ENCODE measurements around the gene PFN3.
A peak's percentile ranks its signal among the peaks of the same experiment; 100 is the strongest.
"Not testable (repeated sequence)": the region's sequence is repeated elsewhere in the genome, so short reads cannot be mapped to it uniquely, and the experiment has no call there.

The PFN3 gene

DNA sequence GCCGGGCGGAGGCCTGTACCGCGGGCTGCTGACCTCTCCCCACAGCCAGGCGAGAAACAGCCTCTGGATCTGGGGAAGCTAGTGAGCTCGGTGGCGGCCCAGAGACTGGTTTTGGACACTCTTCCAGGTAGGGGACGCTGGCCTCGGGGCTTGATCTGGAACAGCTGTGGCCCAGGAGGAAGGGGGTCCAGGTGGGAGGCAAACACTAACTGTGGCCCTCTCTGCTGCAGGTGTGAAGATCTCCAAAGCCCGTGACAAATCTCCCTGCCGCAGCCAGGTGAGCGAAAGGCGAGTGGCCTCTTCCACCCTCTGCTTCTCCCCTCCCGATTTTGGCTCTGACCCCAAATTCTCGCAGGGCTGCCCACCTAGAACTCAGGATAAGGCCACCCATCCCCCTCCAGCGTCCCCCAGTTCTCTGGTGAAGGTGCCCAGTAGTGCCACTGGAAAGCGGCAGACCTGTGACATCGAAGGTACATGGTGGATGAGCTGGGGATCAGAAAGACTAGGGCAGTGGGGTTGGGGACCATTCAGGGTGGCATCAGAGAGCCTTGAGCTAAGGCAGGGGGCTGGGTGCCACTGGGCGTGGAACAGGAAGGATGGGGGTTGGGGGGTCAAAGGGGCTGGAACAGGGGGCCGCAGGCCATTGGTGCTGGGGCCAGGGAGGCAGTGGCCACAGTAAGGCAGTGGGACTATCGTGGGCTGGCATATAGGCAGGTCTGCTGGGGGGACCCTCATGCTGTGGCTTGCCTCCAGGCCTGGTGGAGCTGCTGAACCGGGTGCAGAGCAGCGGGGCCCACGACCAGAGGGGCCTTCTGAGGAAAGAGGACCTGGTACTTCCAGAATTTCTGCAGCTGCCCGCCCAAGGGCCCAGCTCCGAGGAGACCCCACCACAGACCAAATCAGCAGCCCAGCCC lies 29.1 kb downstream of the PFN3 start:
- DNase-seq, result no peak

DNA sequence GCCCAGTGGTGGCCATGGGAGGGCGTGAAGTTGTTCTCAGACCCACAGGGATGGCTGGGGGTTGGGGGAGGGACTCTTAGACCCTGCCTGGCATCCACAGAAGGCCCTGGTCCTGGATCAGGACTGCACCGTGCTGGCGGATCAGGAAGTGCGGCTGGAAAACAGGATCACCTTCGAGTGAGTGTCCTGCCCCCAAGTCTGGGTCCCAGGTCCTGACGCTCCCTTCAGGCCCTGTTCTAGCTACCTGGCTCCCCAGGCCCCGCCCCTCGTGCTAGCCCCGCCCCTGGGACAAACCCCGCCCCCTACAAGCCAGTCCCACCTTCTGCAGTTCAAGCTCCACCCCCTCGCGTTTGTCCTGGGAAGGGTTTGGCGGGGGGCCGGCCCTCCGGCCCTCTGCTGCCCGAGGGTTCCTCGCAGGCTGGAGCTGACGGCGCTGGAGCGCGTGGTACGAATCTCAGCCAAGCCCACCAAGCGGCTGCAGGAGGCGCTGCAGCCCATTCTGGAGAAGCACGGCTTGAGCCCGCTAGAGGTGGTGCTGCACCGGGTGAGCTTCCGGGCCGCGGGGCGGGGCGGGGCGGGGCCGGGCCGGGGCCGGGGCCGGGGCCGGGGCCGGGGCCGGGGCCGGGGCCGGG lies 29.9 kb downstream of the PFN3 start:
- peak; percentile 88 for DNase-seq

DNA sequence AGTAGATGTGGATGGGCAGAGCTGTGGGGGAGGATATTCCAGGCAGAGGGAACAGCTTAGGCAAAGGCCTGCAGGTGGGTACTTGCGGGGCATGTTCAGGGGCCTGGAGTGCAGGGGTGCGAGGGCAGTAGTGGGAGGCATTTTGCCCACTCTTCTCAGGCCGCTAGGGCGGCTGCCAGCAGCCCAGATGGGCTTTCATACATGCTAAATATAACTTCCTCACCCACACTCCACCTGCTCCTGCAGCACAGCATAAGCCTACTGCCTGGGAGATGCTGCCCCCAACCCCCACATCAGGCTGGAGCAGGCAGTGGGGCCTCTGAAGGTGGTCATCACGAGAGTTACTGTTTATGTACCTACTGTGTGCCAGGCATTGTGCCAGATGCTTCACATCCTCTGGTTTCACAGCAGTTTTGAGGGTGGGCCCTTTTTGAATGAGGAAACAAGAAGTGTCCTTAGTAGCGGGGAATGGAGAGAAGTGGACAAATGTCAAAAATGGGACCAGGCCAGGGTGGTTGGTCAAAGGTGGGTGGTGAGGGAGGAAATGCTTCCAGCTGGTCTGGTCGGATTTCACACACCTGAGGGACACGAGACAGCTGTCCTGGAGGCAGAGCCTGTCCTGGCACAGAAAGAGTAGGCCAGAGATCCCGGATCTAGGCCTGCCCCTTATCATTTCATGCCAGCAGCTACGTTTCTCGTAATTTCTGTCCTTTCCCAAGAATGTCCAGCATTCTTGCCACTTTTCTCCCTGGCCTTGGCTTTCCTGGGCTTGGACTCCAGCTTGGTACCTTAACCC lies 30.6 kb downstream of the PFN3 start:
- DNase-seq, result no peak

DNA sequence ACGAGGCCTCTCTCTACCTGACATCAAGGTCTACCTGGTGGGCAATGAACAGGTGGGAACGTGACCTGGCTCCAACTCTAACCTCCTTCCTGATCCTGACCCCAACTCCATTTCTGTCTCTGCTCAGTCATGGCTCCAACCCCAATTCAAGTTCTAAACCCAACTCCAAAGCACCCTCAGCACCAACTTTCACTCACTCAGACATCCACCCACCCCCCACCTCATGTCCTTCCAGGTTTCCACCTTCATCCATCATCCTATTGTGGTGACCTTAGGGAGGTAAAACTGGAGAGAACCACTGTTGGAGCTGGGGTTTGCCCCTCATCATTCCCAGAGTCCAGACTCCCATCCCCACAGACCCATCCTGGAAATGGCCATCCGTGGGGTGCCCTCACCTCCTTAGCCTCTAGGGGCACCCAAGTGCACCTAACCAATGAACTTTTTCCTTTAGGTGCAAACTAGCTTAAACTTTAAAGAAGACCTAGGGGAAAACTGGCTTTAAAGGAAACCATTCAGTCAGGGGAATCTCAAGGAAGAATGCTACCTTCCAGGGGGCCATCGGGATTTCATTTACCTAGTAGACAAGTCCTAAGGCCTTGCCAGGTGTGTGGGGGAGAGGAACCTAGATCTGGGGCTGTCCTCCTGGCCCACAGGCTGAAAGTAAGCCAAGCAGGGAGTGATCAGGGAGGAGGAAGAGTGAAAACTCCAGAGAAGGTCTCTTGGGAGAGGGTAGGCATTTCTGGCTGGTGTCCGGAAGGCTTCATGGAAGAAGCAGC lies 31.4 kb downstream of the PFN3 start:
- DNase-seq, result peak; percentile 73

DNA sequence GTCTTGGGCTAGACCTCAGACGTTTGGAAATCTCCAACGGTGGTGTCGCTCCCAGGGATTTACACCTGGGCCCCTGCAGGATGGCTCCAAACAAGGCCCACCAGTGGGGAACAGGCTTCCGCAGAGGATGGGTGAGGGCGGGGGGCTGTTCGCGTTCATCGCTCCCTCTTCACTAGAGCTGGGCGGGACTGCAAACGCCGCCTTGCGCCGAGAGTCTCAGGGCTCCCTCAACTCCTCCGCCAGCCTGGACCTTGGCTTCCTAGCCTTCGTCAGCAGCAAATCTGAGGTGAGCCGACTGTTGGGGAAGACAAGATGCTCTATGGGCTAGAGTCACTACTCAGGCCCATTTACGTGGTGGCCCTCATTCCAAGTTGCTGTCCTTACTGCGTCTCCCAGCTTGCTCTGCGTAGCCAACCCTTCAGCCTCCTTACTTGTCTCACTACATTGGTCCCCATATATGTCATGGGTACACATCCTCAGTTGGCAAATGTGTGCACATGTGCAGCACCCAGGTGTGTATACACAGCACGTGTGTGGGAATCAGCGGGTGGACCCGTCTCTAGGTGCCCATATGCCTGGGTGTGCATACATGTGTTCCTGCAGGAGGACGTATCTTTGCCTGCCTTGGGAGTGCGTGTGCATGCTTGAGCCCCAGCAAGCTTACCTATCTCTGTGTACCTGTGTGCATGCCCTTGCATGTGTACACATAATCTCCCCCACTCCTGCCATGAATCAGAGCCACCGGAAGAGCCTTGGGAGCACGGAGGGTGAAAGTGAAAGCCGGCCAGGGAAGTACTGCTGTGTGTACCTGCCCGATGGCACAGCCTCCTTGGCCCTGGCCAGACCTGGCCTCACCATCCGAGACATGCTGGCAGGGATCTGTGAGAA lies 32.2 kb downstream of the PFN3 start:
- DNase-seq, result no peak

DNA sequence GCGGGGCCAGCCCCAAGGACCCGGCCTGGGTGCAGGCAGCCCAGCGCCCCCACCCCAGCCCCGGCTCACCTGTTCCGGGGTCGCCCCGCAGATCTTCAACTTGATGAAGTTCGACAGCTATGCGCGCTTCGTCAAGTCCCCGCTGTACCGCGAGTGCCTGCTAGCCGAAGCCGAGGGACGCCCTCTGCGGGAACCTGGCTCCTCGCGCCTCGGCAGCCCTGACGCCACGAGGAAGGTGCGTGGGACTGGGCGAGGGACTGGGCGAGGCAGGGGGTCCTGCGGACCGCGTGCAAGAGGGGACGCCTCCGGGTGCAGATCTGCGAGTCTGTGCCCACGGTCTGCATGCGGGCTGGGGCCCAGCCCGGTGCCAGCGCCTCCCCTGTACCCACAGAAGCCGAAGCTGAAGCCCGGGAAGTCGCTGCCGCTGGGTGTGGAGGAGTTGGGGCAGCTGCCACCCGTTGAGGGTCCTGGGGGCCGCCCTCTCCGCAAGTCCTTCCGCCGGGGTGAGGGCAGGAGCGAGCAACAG lies 33.1 kb downstream of the PFN3 start:
- no peak for DNase-seq

DNA sequence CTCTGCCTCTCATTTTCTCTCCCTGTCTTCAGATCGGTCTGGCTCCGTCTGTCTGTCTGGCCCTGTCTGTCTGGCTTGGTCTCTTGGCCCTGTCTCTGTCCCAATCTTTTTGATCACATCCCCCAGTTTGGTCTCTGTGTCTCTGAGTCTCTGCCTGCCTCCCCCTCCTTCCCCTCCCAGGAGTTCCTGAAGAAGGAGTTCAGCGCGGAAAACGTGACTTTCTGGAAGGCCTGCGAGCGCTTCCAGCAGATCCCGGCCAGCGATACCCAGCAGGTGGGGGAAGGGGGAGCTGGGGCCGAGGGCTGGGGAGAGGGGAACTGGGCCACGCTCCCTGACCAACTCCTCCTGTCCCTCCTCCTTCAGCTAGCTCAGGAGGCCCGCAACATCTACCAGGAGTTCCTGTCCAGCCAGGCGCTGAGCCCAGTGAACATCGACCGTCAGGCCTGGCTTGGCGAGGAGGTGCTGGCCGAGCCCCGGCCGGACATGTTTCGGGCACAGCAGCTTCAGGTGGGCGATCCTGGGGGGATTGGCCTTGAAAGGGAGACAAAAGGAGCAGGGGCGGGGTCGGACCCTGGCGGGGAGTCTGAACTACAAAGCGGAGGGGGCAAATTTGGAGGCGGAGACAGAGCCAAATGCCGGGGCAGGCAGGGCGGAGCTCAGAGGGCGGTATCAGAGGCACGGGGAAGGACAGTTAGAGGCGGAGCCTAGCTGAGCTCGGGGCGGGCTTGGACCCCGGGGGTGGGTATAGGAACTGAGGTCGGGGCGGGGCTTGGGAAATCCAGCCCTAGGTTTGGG lies 33.7 kb downstream of the PFN3 start:
- DNase-seq, result no peak

DNA sequence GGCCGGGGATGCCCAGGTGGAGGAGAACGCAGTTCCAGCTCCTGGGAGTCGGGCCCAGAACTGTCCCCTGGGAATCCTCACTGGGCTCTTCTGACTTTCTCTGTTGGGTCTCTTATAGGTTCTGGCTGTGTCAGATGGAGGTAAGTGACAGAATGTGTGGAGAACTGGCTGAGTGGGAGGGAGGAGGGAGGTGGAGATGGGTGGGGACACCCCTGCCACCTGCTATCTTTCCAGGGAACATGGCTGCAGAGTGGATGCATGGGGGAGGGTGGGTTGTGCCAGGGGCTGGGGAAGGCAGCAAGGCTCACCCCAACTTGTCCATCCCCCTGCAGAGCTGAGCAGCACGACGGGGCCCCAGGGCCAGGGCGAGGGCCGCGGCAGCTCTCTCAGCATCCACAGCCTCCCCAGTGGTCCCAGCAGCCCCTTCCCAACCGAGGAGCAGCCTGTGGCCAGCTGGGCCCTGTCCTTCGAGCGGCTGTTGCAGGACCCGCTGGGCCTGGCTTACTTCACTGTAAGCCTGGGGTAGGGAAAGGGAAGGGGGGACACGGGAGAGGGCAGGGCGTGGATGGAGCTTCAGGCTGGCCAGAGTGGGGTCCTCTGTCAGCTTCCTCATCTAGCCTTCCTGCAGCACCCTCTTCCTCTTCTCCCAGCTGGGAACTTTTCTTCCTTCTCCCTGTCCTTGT lies 34.5 kb downstream of the PFN3 start:
- DNase-seq, result no peak

DNA sequence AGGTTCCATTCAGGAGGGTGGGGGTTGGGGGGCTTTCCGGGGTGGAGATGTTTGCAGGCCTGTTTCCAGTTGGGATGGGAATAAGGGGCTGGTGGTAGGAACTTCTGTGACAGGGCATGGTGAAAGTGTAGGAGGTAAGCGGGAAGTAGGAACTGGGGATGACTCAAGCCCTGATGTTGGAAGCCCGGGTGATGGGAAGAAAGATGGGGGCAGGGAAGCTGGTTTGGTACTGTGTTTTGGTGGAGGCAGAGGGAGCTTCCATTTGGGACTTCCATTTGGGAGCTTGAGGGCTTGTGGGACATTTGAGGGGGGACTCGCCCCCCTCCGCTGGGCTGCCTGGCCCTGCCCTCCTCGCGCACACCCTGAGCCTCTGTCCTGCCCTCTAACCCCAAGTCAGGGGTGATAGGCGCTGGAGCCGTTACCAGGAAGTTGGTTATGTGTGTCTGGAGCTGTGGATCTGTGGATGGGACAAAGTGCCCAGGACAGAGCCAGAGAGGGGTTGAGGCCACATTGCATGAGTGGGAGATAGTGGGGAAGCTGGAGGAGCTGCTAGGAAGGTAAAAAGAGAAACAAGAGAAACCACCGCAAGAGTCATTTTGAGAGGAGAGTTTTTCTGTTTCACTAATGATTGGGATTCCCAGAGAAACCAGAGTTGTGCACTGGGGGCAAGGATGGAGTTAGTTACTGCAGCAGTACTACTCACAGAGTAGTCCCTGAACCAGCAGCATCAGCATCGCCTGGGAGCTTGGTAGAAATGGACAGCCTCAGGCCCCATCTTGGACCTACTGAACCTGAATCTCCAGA lies 36.1 kb downstream of the PFN3 start:
- no peak for DNase-seq

DNA sequence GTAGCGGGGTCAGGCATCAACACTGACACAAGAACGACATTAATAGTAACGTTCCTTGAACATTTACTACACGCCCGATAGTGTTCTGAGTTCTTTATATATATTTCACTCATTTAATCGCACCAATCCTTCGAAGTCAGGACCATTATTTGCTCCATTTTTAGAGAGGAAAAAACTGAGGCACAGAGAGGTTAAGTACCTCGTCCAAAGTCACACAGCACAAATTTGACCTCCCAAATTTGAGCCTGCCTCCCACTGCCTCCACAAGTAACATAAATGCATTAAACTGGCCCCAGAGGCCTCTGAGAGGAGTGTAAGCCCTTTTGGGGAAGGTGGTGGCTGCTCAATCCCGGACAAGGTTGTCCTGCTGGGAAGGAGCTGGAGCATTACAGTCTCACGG lies 36.9 kb downstream of the PFN3 start:
- DNase-seq, result no peak

DNA sequence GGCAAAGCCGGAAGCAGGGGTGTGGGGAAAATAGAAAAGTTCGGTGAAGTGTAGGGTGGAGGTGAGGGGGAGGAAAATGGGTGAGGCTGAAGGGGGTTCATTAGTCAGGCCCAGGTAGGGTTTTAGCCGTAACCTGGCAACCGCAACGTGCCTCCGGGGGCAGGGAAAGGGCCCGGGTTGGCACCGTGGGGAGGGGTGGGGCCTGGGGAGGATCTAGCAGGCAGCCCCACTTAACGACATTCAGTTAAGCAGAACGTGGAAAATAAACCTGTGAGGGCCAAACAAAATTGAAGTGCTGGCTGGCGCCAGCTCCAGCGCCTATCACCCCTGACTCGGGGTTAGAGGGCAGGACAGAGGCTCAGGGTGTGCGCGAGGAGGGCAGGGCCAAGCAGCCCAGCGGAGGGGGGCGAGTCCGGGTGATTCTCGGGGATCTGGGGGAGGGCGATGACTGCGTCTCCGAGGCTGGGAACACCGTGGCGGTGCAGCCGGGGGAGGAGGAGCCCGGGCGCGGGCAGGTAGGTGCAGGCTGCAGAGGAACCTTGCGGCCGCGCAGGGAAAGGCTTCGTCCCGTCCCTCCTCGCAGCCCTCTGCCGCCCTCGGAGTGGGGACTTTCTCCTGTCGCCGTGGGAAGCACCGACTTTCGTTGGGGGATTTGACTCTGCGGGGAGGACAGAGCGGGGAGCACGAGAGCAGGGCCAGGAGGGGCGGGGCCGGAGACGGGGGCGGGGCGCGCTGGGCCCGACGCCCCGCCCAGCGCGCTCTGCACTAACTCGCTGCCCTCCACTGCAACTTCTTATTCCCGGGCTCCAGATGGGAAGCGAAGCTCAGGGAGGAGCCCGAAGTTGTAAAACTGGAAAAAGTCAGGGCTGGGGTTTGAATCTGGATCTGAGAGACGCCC lies 37.6 kb downstream of the PFN3 start:
- peak; percentile 89 for DNase-seq

DNA sequence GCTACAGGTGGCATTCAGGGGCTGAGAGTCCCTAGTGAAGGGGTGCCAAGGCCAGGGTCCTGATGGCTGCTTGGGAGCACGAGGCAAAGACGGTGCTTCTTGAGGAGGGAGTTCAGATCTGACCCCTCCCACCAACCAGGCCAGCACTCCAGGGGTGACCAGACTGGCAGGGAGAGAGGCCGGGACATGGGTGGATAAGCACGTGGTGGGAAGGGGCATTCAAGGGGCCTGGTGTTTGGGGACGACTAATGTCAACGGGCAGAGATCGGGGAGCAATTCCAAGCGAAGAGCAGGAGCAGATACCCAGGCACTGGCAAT lies 38.2 kb downstream of the PFN3 start:
- peak; percentile 66 for DNase-seq

DNA sequence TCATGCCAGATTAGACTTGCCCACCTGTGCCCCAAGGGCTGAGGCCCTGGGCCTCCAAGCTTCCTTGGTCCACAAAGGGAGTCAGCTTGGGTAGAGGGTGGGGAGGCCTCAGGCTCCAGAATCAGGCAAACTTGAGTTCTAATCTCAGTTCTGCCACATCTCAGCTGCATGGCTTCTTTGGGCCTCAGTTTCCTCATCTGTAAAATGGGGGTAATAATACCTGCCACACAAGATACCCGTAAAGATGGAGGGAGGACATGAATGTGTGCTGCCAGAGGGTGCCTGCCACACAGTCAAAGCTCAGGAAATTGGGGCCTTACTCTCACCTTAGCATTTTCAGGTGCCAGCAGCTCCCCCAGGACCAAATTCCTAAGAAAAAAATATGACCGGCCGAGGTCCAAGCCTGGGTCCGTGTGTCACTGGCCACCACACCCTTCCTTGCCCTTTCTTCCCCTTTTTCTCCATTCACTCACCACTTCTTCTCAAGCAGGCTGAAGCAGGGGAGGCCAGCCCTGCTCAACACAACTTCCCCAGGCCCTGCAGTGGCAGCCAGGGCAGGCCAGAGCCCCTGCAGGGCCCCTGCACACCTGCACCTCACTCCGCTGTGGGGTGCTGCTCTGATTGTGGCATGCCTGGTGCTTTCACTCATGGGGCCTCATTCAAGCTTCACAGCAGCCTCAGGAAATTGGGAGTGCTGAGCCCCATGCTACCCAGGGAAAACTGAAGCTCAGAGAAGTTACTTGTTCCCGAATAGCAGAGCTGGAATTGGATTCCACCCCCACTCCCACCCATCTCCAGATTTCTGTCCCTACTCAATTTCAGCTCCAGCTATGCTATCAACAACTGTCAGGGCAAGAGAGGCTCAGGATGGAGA lies 38.8 kb downstream of the PFN3 start:
- DNase-seq, result no peak

DNA sequence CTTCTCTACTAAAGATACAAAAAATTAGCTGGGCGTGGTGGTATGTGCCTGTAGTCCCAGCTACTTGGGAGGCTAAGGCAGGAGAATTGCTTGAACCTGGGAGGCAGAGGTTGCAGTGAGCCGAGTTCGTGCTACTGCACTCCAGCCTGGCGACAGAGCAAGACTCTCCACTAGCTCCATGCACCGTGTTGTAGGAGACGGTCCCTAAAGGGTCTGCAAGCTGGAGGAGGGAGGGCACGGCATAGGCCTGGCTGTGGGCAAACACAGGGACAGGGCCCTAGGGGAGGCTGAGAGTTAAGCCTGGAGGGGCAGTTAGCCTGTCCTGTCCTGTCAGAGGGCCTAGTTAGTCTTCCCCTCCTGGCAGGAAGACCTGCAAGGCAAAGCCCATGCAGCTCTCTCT lies 39.7 kb downstream of the PFN3 start:
- DNase-seq, result not testable (repeated sequence)

DNA sequence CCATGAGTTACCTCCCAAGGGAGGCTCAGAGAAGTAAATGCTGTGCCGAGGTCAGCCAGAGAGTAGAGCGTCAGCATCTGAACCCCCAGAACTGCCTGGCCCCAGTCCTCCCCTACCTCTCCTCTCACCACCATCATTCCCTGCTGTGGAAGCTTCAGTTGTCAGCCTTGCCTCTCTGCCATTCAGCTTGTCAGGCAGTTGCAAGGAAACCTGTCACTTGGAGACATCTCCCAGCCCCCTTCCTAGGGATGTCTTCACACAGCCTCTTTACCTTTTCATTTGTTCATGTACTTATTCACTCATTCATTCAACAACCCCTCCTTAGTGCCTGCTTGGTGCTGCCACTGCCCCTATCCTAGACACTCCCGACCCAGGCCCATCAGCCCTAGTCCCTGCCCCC lies 40.6 kb downstream of the PFN3 start:
- no peak for DNase-seq

DNA sequence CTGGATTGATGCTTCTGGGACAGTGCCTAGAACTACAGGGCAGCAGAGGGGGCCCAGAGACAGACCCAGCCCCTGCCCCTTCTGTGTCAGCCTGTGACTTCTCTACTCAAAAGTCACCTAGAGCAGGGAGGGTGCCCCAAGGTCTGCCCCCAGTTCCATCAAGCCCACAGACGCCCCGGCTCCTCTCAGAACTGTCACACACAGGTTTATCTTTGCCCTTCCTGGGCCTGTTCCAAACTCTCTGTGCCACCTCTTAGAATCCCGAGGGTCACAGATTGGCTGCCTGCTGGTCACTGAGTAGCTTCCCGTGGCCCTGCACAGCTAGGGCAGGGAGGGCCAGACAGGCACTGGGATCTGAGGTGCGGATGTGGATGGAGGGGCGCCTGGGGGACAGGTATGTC lies 41.0 kb downstream of the PFN3 start:
- DNase-seq, result no peak

DNA sequence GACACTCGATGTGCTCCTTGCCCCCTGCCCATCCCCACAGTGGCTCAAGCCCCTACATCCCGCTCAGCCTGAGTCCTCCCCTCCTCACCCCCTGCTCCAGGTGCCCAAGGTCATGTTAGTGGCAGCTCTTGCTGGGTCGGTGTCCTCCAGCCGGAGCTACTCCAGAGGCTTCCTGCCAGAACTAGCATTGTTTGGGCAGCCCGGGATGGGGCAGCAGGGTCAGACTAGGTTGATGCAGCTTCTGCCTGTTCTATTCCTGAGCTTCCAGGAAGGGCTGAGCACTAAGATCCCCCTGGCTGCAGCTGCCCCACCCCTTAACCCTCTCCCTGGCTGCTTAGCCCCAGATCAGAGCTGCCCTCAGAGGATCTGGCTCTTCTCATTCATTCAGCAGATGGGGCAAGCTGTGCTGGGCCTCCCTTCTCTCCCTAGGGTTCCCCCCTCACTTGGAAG lies 42.1 kb downstream of the PFN3 start:
- no peak for DNase-seq
